Activated naive CD8-positive, alpha-beta T cell treated with anti-CD3 and anti-CD28 coated beads for 36 hours (primary cell): ENCODE results near the gene KDM4B. TPM values are rescaled to one million over a fixed set of nuclear protein-coding genes. Genes with fewer than 3 reads are reported as not detected.
A peak's percentile ranks its signal among the peaks of the same experiment; 100 is the strongest.

Experiments
- DNase-seq: peaks from one replicate; pipeline ENCODE4 v3.0.0; 2021
- H3K27ac Mint-ChIP-seq: one replicate; pipeline ENCODE4 v1.8.0; 2022; ENCODE audit warnings: mild to moderate bottlenecking, moderate library complexity, mixed read lengths
- H3K27me3 Mint-ChIP-seq: one replicate; pipeline ENCODE4 v1.8.0; 2022; ENCODE audit warnings: mild to moderate bottlenecking, mixed read lengths
- H3K36me3 Mint-ChIP-seq: one replicate; pipeline ENCODE4 v1.8.0; 2021; ENCODE audit warnings: mild to moderate bottlenecking, mixed read lengths
- H3K4me1 Mint-ChIP-seq: one replicate; pipeline ENCODE4 v1.8.0; 2021; ENCODE audit warnings: mixed read lengths
- H3K4me3 Mint-ChIP-seq: one replicate; pipeline ENCODE4 v1.8.0; 2022; ENCODE audit warnings: mild to moderate bottlenecking, moderate library complexity, mixed read lengths
- H3K9me3 Mint-ChIP-seq: one replicate; pipeline ENCODE4 v1.8.0; 2022; ENCODE audit warnings: mixed read lengths
- total RNA-seq, 2 experiments: library from RNA; stranded (reverse); gene quantifications; one replicate each; pipeline ENCODE4 v1.2.3, GENCODE V29; 2021

Gene KDM4B
- total RNA-seq, 2 experiments from 2014 or later: 29.4 to 31.3 TPM

DNA sequence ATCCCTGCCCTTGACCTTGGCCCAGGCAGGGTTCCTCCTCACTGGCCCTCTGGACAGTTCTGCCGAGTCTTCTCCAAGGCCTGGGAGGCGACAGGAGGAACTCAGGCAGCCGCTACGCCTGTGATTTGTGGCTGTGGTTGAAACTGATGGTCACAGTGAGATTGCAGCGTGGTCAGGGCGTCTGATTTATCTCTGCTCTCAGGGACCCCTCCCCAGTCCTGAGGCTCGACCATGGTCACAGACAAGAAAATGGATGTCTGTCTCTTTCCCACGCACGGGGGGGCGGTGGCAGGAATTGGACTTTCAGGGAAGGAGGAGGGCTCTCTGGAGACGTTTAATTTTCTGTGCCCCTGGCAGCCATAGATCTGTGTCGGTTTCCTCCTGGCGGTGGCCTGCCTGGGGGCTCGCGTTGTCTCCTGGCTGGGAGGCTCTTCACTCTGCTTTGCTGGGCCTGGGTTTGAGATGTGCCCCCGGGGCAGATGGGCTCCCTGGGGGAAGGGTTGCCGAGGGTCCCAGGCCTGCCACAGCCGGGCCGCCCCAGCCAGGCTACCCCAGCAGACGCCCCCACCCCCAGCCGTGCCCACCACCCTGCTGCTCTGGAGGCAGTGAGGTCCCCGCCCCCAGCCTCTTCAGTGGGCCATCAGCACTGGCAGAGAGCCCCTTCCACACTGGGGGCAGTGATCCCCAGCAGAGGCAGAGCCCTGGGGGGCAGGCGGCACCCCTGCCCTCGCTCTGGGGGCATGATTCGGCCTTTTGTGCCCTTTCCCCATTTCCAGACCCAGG is 167.4 kb downstream of the KDM4B start:
- Mint-ChIP-seq H3K27me3 (peaks cover 5% of the 10 kb centered on the region), H3K4me1 (peaks cover 35% of the 10 kb centered on the region), H3K27ac (no peak overlapping the region), H3K36me3 (peaks cover 46% of the 10 kb centered on the region), H3K9me3 (peaks cover 3% of the 10 kb centered on the region), H3K4me3 (no peak overlapping the region)
- no peak for DNase-seq

DNA sequence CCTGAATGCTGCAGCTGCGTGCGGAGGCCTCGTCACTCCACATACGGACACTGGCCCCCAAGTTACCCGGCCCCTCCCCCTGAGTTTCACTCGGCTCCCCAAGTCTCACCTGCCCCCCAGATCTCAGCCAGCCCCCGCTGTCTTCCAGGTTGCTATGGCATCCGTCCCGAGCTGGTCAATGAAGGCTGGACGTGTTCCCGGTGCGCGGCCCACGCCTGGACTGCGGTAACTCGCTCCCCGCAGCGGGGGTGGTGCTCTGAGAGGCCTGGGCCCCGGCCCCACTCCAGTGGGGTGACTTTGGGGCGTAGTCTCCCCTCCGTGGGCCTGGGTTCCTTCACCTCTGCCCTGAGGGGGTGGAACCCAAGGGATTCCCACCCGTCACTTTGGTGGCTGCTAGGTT is 168.2 kb downstream of the KDM4B start:
- peaks cover 5% of the 10 kb centered on the region for H3K27me3 Mint-ChIP-seq
- no peak for DNase-seq
- H3K4me1 Mint-ChIP-seq: peaks cover 32% of the 10 kb centered on the region
- no peak overlapping the region for H3K4me3 Mint-ChIP-seq
- peaks cover 42% of the 10 kb centered on the region for H3K36me3 Mint-ChIP-seq
- no peak overlapping the region for H3K27ac Mint-ChIP-seq
- peaks cover 3% of the 10 kb centered on the region for H3K9me3 Mint-ChIP-seq

DNA sequence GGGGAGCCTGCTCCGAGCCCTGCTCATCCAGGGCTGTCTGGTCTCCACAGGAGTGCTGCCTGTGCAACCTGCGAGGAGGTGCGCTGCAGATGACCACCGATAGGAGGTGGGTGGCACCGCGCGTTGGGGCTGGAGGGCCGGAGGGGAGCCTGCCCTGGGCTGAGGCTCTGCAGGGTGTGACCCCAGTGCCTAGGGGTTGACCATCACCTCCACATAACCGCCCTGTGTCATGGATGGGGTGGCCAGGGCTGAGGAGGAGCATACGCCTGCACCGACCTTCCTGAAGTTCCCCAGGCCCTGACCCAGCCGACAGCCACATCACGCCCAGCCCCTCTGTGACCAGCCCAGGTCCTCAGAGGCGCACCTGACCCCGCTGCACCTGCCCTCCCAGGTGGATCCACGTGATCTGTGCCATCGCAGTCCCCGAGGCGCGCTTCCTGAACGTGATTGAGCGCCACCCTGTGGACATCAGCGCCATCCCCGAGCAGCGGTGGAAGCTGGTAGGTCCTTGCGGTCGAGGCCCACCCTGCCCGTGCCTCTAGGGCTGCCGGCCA is 168.7 kb downstream of the KDM4B start:
- Mint-ChIP-seq H3K36me3 (peaks cover 37% of the 10 kb centered on the region), H3K4me3 (no peak overlapping the region), H3K4me1 (peaks cover 30% of the 10 kb centered on the region), H3K27ac (no peak overlapping the region), H3K9me3 (peaks cover 3% of the 10 kb centered on the region), H3K27me3 (peaks cover 5% of the 10 kb centered on the region)
- DNase-seq: no peak

DNA sequence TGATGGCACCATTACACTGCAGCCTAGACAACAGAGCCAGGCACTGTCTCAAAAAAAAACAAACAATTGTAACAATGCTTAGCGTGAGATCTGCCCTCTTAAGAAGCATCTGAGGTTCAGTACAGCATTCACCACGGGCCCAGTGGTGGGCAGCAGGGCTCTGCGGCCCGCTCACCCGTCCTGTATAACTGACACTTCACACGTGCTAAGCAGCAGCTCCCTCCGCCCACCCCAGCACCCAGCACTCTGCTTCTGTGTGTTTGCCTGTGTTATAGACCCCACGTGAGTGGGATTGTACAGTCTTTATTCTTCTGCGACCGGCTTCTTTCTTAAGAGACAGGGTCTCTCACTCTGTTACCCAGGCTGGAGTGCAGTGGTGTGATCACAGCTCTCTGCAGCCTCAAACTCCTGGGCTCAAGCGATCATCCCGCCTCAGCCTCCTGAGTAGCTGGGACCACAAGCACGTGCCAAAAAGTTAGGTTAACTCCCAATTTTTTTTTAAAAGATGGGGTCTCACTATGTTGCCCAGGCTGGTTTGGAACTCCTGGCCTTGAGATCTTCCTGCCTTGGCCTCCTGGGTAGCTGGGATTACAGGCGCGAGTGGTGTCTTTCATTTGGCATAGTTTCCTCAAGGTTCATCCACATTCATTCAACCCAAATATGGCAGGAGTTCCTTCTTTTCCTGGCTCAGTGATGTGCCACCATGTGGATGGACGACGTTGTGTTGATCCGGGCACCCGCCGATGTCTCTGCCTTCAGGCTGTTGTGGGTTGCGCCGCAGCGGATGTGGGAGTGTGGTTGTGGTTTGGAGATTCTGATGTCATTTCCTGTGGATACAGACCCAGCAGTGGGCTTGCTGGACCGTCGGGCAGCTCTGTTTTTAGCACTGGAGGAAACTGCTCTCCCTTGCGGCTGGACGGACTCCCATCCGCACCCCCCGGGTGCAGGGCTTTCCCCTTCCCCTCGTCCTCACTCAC is 170.0 kb downstream of the KDM4B start:
- Mint-ChIP-seq H3K9me3 (peaks cover 3% of the 10 kb centered on the region), H3K36me3 (peaks cover 41% of the 10 kb centered on the region), H3K4me3 (peak overlapping the region; percentile 58), H3K27me3 (peaks cover 5% of the 10 kb centered on the region), H3K27ac (peak overlapping the region; percentile 88), H3K4me1 (peaks cover 39% of the 10 kb centered on the region)
- DNase-seq: peak; percentile 88

DNA sequence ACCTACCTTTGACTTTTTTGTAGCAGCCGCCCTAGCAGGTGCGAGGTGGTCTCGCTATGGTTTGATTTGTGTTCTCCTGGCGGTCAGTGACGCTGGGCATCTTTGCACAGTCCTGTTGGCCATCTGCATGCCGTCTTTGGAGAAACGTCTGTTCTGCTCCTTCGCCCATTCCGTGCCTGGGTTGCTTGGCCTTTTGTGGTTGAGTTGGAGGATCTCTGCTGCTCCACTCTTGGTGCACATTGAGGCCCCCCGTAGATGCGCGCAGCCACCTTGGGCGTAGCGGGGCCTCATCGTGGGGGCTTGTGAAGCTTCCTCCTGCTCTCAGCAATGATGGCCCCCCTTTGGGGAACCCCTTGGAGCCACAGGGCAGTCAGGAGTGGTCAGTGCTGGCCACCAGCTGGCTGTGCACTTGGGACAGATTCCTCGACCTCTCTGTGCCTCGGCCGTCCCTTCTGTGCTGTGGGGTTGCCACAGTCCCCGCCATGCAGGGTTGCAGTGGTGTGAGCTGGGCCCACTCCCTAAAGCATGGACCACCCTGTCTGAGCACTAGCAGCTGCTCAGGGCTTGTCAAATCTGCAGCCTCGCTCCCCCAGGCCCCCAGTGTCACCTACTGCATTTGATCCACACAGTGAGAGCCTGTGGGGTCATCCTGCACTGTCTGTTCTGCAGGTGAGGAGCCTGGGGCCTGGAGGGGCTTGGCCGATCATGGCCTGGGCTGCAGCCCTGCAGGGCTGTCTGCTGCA is 170.8 kb downstream of the KDM4B start:
- peaks cover 5% of the 10 kb centered on the region for H3K27me3 Mint-ChIP-seq
- DNase-seq: no peak
- H3K4me3 Mint-ChIP-seq: peak overlapping the region; percentile 58
- peaks cover 3% of the 10 kb centered on the region for H3K9me3 Mint-ChIP-seq
- H3K27ac Mint-ChIP-seq: peak overlapping the region; percentile 88
- peaks cover 39% of the 10 kb centered on the region for H3K4me1 Mint-ChIP-seq
- peaks cover 36% of the 10 kb centered on the region for H3K36me3 Mint-ChIP-seq

DNA sequence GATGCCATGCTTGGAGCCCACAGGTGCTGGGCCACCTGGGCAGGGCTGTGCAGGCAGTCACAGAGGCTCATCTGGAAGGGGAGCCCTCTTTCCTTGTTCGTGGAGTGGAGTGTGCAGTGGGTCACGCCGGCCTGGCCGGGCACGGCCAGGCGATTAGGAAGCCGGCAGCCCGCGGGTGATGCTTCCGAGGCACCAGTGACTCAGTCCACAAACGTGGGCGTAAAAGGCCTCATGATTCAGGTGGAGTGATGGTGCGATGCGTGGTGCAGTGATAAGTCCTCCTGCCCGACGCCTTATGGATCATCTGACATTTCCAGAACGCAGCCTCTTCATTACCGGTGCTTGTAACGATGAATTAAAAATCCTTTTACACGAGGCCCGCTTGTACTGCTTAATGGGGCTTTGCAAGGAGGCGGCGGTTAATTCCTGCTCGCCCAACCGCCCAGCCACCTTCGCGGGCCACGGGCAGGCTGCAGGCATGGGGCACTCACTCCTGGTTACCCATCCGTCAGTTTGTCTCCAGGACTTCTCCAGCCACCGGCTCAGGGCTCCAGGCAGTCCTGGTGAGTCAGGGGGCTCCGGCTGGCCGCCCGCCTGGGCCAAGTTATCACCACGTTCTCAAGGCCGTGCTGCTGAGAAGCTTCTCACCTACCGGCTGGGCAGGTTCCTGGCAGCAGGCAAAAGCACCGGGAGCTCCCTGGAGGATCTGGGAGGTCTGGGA is 172.4 kb downstream of the KDM4B start:
- H3K9me3 Mint-ChIP-seq: peaks cover 3% of the 10 kb centered on the region
- no peak for DNase-seq
- H3K4me1 Mint-ChIP-seq: peaks cover 39% of the 10 kb centered on the region
- H3K36me3 Mint-ChIP-seq: peaks cover 36% of the 10 kb centered on the region
- H3K27ac Mint-ChIP-seq: no peak overlapping the region
- peaks cover 5% of the 10 kb centered on the region for H3K27me3 Mint-ChIP-seq
- no peak overlapping the region for H3K4me3 Mint-ChIP-seq

DNA sequence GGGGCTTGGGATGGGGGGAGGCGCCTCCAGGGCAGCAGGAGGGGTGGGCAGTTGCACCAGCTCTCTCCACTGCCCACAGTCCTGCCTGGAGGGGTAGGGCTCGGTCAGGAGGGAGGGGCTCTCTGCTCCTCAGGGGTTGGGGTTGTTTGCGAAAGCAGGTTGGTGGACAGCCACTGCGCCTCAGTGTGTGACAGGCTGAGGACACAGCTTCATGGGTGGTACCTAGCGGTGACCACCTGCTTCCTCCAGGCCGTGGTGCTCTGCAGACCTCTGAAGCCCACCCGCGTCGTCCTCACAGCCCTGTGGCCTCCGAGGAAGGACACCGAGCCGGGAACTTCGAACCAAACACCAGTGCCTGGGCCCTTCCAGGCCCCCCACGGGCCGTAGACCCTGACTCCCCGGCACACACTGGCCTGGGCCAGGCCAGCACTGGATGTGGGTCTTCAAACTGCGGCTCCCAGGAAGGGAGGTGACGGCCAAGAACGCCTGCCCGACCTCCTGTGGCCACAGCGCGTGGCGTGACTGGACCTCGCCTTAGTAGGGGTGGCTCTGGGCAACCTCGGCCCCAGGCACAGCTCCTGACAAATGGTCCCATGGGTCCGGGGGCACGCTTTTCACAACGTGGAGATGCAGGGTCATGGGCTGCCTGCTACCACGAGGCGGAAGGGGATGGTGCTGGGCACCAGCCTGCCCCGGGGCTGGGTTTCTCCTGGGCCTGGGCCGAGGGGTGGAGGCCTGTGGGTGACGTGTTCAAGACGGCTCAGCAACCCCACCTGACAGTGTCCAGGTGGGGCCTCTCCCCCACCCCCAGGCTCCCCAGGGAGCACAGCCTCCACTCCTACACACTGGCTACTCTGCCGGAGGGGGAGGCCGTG is 173.2 kb downstream of the KDM4B start:
- no peak overlapping the region for H3K4me3 Mint-ChIP-seq
- peaks cover 35% of the 10 kb centered on the region for H3K36me3 Mint-ChIP-seq
- no peak overlapping the region for H3K27ac Mint-ChIP-seq
- peaks cover 3% of the 10 kb centered on the region for H3K9me3 Mint-ChIP-seq
- no peak for DNase-seq
- peaks cover 5% of the 10 kb centered on the region for H3K27me3 Mint-ChIP-seq
- peaks cover 39% of the 10 kb centered on the region for H3K4me1 Mint-ChIP-seq

DNA sequence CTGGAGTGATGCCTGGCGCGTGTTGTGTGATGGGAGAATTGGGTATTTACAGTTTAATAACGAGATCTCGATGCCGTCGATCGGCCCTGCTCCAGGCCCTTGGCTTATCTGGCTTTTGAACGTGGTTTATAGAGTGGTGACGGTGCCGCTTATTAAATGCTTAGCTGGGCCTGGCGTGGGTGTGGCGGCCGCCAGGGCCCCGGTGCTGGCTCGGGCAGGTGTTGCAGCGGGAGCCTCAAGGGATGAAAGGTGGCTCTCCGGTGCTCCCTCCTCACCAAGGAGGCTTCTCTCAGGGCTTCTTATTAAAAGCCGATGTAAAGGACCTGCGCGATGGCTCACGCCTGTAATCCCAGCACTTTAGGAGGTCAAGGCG is 173.8 kb downstream of the KDM4B start:
- Mint-ChIP-seq H3K36me3 (peaks cover 35% of the 10 kb centered on the region), H3K27ac (no peak overlapping the region), H3K4me3 (no peak overlapping the region), H3K9me3 (peaks cover 3% of the 10 kb centered on the region), H3K4me1 (peaks cover 38% of the 10 kb centered on the region), H3K27me3 (peaks cover 5% of the 10 kb centered on the region)
- DNase-seq: no peak

DNA sequence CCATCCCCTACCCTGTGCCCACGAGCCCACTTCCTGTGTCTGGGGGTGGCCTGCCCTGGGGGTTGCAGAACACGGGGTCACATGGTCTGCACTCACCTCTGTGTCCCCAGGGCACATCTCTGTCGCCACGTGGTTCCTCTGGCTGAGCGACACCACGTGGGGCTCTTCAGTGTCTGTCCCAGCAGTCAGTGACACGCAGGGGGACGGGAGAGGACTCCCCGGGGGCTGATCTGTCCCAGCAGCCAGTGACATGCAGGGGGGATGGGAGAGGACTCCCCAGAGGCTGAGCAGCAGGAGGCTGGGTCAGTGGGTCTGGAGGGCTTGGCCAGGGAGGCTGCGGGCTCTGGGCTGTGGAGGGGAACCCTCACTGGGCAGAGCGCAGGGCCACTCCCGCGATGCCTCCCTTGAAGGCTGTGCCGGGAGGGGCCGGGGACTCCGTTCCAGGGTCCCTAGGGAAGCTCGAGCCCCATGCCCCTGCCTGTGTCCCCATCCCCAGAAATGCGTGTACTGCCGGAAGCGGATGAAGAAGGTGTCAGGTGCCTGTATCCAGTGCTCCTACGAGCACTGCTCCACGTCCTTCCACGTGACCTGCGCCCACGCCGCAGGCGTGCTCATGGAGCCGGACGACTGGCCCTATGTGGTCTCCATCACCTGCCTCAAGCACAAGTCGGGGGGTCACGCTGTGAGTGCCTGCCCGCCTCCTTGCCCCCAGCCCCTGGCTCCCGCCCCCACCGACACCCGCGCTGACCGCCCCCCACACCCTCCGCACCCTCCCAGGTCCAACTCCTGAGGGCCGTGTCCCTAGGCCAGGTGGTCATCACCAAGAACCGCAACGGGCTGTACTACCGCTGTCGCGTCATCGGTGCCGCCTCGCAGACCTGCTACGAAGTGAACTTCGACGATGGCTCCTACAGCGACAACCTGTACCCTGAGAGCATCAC is 174.8 kb downstream of the KDM4B start:
- H3K4me1 Mint-ChIP-seq: peaks cover 29% of the 10 kb centered on the region
- peaks cover 5% of the 10 kb centered on the region for H3K27me3 Mint-ChIP-seq
- H3K4me3 Mint-ChIP-seq: peak overlapping the region; percentile 57
- H3K27ac Mint-ChIP-seq: peak overlapping the region; percentile 72
- DNase-seq: peak; percentile 39
- peaks cover 3% of the 10 kb centered on the region for H3K9me3 Mint-ChIP-seq
- peaks cover 24% of the 10 kb centered on the region for H3K36me3 Mint-ChIP-seq

DNA sequence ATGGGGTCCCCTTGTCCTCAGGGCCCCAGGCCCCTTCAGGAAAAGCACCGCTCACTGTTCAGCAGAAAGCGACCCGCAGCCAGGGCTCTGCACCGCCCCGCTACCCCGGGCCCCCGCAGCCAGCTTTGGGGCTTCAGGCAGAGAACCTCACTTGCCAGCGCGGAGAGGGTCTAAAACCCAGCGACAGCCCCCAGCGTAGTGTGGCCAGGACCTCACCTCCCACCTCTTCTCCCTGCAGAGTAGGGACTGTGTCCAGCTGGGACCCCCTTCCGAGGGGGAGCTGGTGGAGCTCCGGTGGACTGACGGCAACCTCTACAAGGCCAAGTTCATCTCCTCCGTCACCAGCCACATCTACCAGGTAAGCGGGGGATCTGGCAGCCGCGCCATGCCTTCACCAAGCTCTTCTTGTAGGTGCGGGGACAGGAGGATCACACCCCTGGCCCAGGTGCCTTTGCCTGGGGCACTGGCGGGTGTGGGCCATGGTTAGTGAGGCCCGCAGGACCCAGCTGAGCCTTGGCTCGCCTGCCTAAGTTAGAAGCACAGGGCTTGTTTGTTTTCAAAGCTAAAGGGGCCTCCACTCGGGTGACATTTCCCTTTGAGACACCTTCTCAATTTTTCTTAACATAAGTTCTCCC is 175.7 kb downstream of the KDM4B start:
- Mint-ChIP-seq H3K36me3 (peaks cover 17% of the 10 kb centered on the region), H3K4me3 (no peak overlapping the region), H3K4me1 (peaks cover 19% of the 10 kb centered on the region), H3K27me3 (no peaks in the 10 kb centered on the region), H3K9me3 (no peaks in the 10 kb centered on the region), H3K27ac (no peak overlapping the region)
- no peak for DNase-seq

DNA sequence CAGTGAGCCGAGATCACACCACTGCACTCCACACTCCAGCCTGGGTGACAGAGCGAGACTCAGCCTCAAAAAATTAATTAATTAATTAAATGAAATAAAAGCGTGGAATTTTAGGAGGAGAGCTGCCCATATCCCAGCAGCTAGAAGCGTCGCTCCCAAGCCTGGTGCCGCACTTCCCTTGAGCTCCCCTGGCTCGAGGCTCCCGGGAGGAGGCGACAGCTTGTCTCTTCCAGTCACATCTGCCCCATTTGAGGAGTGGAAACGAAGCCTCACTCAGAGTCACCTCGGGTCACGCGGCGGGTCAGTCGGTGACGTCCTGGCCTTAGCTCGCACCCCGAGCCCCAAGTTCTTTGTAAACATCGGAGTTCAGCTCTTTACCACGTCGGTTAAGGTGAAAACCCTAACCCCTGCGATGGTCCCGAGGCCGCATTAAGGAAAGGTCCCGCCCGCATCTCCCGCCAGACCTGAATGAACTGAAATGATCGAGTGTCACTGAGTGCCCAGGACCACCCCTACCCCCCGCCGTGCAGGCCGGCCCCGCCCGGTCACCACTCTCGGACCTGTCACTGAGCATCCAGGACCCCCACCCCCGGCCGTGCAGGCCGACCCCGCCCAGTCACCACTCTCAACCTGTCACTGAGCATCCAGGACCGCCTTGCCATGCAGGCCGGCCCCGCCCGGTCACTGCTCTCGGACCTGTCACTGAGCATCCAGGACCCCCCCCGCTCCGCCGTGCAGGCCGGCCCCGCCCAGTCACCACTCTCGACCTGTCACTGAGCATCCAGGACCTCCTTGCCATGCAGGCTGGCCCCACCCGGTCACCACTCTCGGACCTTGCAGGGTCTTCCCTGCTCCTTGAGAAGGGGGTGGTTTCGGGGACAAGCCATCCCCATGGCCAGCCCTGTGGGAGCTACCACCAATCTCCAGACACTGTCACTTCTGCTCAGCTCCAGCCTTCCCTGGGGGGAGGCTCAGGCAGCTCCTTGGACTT is 176.9 kb downstream of the KDM4B start:
- H3K27ac Mint-ChIP-seq: no peak overlapping the region
- no peaks in the 10 kb centered on the region for H3K9me3 Mint-ChIP-seq
- peaks cover 15% of the 10 kb centered on the region for H3K36me3 Mint-ChIP-seq
- H3K4me3 Mint-ChIP-seq: no peak overlapping the region
- no peaks in the 10 kb centered on the region for H3K27me3 Mint-ChIP-seq
- H3K4me1 Mint-ChIP-seq: peaks cover 13% of the 10 kb centered on the region
- no peak for DNase-seq
